Measurements from ENCODE around the gene ARL16. TPM values are rescaled to one million over a fixed set of nuclear protein-coding genes. Genes with fewer than 3 reads are reported as not detected.

ARL16 gene, protein sequence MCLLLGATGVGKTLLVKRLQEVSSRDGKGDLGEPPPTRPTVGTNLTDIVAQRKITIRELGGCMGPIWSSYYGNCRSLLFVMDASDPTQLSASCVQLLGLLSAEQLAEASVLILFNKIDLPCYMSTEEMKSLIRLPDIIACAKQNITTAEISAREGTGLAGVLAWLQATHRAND
- 38.2 TPM for polyA plus RNA-seq (2013, experiment 1 of 2; ENCODE audit: insufficient read length)
- 43.5 TPM for polyA plus RNA-seq (2013, experiment 2 of 2; ENCODE audit: insufficient read length)

- peak; percentile 99 for DNase-seq
Measured at GRCh38 chr17:81683584-81684441, at the start of gene ARL16, which contains the start of gene HGS. ARL16 (minus strand) TSS chr17:81683797; CDS start chr17:81683753, 44 bp downstream. HGS (plus strand) TSS chr17:81684011; CDS start chr17:81684067, 56 bp downstream.

- DNase-seq = no peak
Measured at GRCh38 chr17:81727324-81728031, 43.9 kb upstream of the ARL16 start.

DNA sequence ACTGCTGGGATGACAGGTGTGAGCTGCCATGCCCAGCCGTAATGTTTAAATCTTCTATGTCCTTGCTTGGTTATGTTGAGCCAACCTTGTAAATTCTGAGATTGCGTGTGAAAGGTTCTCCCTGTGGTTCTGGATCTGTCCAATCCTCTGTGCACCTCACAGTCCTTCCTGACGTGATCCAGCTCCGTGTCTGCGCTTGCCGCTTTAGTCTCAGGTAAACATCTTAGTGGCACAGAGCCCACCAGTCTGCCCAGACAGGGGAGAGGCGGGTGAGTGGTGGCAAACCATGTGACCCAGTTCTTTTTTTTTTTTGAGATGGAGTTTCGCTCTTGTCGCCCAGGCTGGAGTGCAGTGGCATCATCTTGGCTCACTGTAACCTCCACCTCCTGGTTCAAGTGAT is 42.4 kb upstream of the ARL16 start:
- no peak for DNase-seq

DNA sequence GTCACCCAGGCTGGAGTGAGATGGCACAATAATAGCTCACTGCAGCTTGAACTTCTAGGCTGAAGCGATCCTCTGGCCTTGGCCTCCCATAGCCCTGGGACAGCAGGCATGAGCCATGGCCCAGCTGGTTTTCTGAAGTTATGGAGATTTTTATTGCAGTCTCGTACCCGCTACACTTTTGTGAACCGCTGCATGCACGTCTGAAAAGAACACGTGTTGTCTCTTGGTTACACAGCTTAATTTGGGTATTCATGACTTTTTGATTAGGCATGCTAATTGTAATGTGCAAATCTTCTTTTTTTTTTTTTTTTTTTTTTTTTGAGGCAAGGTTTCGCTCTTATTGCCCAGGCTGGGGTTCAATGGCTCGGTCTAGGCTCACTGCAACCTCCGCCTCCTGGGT is 41.8 kb upstream of the ARL16 start:
- DNase-seq = no peak

- no peak for DNase-seq
Measured at GRCh38 chr17:81723651-81724209, 40.1 kb upstream of the ARL16 start.

- DNase-seq = peak; percentile 18
Measured at GRCh38 chr17:81722184-81723120, 38.9 kb upstream of the ARL16 start.

DNA sequence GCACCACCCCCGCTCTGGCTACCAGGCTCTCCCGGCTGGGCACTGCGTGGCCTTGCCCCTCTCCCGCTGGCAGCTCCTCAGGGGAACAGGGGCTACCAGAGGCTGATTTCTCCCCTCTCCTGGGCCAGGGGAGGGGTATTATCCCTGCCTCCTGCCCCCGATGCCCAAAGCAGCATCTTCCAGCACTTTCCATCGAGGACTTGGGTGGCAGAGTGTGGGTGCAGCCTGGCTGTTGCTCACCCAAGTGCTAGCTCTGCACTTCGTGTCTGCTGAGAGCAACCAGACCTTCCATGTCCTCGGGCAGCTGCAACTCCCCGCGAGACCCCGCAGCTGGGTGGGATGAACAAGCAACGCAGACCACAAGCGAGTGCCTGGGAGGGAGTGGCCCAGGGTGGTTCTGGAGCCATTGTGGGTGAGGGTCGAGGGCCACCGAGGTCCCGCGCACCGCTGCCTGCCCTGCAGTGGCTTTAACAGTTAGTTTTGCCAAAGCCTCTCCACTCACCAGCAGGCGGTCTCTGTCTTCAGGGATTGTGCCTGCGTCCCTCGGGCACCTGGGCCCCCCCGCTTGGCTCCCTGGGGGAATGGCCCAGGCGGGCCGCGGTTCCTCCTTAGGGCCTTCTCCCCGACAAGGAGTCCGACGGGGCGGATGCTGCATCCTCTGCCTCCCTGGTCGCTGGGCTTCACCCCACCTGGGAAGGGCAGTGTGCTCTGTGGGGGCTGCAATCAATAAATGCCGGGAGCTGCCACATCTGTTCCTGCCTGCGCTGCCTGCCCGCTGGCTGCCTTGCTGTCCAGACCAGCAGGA is 36.9 kb upstream of the ARL16 start:
- DNase-seq = no peak

DNA sequence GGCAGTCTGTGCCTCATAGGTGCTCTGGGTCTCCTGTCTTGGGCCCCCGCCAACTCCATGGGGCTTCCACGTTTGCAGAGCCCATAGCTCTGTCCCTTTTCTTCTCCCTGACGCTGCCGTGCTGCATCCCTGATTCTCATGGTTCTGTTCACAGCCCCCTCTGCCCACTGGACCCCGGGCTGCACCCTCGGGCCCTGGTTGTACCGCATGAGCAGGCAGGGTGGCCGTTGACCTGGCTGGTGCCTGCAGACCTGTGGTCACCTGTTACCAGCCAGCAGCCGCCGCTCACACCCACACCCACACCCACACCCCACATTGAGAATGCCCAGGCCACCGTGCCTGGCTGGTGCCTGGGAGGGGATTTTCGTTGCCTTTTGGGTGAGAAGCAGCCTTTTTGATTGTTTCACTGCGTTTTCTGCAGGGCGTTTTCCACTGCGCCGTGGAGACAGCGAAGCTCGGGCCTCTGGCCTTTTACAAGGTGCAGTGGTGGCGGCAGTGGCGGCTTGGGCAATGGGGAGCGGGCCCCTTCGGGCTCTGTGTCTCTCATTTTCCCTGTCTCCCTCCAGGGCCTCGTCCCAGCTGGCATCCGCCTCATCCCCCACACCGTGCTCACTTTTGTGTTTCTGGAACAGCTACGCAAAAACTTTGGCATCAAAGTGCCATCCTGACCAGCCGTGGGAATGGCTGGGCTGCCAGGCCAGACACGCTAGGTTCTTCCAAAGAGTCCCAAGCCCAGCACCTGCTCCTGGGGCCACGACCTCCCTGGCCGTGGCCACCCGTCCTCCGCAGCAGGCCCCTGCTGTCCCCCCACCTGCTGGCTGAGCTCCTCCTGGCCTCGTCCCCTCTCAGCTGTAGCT is 36.0 kb upstream of the ARL16 start:
- DNase-seq = no peak

DNA sequence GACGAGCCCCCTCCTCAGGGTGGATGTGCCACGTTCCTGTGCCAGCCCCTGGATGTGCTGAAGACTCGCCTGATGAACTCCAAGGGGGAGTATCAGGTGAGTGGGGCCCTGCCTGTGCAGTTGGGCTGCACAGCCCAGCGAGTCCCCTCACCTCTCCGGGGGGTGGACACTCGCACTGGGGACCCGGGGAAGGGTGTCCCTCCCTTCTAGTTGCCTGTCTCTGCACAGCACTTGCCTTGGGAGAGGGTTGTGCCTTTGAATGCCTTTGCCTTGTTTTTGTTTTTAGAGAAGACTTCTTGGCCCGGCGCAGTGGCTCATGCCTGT is 34.1 kb upstream of the ARL16 start:
- DNase-seq = no peak

DNA sequence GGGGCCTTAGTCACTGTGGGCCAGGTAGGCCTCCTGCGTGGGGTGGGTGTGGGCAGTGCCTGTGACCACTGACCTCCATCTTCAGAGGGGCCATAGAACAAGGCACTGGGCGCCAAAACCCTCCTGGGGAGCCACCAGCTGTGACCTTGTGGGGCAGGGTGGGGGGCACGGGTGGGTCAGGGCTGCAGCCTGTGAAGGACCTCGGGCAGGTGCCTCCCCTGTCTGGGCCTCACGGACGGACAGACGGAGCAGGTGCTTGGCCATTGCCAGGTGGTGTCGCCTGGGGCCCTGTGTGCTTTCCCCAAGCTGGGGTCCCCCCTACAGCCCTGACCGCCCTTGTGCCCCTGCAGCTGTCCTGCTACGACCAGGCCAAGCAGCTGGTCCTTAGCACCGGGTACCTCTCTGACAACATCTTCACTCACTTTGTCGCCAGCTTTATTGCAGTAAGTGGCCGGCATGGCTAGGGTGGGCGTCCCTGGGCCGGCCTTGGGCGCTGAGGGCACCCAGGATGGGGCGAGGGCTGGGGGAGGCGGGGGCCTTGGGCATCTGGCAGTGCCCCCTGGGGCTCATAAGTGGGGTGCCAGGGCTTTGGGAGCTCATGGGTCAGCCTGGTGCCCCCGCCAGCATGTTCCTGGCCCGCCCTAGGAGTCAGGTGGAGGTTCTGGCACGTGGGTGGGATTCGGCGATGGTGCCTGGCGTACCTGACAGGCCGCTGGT is 33.6 kb upstream of the ARL16 start:
- no peak for DNase-seq

GRCh38 chr17:81716674-81716996 is 33.0 kb upstream of the ARL16 start:
- DNase-seq = no peak

DNA sequence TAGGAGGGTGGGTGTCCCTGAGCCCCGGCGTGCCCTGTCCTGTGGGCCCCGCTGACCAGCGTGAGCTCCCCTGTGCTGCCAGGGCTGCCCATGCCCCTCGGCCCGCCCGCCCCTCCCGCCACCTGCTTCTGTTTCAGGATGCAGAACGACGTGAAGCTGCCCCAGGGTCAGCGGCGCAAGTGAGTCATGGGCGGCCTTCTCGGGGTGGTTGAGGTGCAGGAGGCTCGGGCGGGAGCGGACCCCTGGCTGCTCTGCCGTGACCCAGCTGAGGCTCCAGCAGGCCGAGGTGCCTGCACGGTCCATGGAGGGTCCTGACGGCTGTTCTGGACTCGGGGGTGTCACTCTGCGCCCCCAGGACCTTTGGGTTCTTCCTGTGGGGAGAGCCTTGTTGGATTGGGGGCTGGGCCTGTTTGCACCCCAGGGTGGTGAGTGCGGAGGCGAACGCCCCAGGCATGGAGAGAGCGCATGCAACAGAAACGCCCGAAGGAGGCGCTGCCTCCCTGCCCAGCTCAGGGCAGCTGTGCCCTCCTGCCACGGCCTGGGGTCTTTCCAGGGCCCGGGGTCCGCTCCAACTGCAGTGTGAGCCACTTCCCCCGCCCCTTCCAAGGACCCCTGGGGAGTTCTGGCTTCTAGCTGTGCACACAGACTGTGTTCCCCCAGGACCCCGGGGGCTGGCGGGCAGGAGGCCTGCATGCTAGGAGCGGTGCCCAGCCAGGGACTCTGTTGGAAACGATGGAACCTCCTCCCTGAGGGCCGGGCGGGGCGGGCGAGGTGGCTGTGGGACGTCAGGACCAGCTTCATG is 32.5 kb upstream of the ARL16 start:
- no peak for DNase-seq

DNA sequence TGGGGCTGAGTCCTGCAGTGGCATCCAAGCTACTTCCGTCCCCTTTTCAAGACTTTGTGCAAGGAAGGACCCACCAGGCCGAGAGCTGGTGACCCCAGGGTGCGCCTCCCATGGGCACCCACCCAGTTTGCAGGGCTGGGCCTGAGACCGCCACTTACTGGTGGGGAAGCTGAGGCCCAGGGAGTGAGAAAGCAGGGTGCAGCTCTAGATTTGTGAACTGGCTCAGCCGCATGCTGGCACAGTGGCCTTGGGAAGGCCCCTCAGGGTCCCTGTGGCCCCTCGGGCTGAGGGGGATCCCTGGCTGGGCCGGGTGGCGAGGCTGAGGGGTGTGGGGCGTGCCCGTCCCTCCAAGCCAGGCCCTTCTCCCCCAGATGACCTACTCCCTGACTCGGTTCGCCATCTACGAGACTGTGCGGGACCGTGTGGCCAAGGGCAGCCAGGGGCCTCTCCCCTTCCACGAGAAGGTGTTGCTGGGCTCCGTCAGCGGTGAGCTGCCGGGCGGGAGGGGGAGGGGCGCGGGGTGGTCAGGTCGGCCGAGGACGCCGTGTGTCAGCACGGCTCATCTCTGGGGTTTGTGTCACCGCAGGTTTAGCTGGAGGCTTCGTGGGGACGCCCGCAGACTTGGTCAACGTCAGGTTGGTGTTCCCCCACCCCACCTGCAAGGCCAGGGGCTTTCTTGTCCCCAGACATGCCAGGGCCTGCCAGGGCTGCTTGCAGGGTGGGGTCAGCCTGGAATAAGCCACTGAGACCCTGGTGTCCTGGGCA is 31.7 kb upstream of the ARL16 start:
- DNase-seq = no peak

DNA sequence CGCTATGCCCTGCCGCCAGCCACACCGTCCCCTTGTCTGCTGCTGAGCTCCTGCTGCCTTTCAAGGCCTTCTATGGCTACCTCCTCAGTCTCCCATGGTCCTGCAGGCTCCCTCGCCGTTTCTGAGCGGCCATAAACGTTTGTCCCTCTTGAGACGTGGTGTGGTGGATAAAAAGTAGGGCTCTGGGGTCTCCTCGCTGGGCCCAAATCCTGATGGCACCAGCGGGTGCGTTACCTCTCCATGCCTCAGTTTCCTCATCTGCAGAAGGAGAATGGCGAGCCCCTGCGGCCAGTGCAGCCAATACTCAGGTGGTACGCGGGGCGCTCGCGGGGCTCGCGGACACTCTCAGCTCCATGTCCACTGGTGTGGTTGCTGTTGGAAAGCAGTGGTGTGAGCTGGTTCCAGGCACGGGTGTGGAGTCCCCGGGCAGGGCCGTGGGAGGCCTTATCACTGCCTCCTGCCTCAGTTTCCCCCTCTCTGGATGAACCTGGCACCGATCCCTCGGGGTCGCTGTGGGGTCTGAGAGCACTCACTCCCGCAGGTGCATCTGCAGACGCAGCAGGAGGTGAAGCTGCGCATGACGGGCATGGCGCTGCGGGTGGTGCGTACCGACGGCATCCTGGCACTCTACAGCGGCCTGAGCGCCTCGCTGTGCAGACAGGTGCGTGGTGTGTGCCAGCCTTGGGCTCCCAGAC is 31.0 kb upstream of the ARL16 start:
- DNase-seq = no peak

DNA sequence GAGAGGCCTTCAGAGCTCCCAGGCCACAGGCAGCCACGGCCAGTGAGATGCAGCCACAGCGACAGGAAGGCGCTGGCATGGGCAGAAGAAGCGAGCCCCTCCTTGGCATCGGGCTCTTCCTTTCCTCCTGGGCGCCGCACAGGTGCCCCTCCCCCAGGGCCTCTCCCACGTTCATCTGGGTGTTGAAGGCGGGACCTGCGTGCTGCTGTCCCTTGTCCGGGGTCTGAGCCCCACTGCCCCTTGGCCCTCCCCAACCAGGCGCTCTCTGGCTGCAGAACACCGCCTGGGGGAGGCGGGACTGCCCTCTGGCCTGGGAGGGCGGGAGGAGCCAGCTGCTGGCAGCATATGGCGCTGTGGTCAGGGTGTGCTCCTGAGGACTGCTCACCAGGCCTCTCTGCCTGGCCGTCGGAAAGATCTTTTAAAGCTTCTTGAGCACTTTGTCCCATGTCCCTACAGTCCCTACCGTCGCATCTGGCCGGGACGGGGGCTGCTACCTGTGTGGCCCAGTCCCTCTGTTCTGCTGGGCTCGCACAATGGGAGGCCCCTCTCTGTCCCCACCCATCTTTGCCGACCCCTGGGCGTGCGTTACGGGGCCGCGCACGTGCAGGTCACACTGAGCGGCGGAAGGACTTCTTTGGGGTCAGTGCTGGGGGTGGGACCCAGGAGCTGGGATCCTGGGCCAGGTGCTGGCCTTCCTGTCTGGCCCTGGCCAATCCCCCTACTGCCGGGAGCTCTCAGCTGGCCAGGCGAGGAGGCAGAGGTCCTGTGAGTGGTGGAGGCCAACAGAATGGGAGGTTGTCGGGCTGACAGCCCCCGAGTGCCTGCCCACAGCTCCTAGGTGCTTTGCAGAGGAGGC is 30.2 kb upstream of the ARL16 start:
- no peak for DNase-seq

- no peak for DNase-seq
Measured at GRCh38 chr17:81713004-81713555, 29.5 kb upstream of the ARL16 start.

Measured in fibroblast of skin of abdomen (primary cell).